ENCODE data around the gene DFFA.

DNA sequence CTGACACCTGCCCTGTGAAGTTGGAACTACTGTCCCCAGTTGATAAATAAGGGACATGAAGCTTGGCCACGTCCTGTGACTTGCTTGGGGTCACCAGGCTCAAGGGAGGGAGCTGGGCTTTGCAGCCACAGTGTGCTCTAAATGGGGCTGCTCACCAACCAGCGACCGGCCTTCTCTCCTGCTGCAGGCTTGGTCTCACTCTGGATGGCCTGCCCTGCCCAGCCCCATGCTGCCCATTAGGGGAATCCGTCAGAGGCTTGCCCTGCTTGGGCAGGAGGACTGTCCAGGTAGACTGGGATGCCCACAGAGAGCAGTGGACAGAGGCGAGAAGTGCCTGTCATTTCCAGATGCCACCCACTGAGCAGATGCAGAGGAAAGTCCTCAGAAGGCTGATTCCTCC is 43.3 kb downstream of the DFFA start:
- TF ChIP-seq RAD21 (IDR thresholded peaks at IDR 0.05; ENCODE audit: low read depth) (no peak), YY1 (IDR thresholded peaks at IDR 0.05; ENCODE audit: low read depth) (no peak), NFIC (IDR thresholded peaks at IDR 0.05) (no peak), EP300 (IDR thresholded peaks at IDR 0.05; ENCODE audit: borderline replicate concordance) (no peak), TAF1 (IDR thresholded peaks at IDR 0.05; ENCODE audit: low read depth) (no peak)
- TF ChIP-seq, protein P1, sequence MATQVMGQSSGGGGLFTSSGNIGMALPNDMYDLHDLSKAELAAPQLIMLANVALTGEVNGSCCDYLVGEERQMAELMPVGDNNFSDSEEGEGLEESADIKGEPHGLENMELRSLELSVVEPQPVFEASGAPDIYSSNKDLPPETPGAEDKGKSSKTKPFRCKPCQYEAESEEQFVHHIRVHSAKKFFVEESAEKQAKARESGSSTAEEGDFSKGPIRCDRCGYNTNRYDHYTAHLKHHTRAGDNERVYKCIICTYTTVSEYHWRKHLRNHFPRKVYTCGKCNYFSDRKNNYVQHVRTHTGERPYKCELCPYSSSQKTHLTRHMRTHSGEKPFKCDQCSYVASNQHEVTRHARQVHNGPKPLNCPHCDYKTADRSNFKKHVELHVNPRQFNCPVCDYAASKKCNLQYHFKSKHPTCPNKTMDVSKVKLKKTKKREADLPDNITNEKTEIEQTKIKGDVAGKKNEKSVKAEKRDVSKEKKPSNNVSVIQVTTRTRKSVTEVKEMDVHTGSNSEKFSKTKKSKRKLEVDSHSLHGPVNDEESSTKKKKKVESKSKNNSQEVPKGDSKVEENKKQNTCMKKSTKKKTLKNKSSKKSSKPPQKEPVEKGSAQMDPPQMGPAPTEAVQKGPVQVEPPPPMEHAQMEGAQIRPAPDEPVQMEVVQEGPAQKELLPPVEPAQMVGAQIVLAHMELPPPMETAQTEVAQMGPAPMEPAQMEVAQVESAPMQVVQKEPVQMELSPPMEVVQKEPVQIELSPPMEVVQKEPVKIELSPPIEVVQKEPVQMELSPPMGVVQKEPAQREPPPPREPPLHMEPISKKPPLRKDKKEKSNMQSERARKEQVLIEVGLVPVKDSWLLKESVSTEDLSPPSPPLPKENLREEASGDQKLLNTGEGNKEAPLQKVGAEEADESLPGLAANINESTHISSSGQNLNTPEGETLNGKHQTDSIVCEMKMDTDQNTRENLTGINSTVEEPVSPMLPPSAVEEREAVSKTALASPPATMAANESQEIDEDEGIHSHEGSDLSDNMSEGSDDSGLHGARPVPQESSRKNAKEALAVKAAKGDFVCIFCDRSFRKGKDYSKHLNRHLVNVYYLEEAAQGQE (IDR thresholded peaks at IDR 0.05; ENCODE audit: low read depth) = no peak
